GM20000 (cell line): ENCODE results near the gene RASA2.
"Not testable (repeated sequence)": the region's sequence is repeated elsewhere in the genome, so short reads cannot be mapped to it uniquely, and the experiment has no call there.

Experiments used
- DNase-seq: peaks from one replicate; pipeline ENCODE4 v3.0.0; 2012; ENCODE audit warnings: low spot score
- CTCF ChIP-seq: IDR thresholded peaks from 2 replicates; pipeline ENCODE4 v1.5.1; 2012; ENCODE audit warnings: mild to moderate bottlenecking, control low read depth; ENCODE audit errors: extremely low read depth, missing control alignments

The RASA2 gene

GRCh38 chr3:141526709-141527108 is 39.9 kb downstream of the RASA2 start:
- no peak for DNase-seq
- no peak for TF ChIP-seq CTCF

- DNase-seq = no peak
- TF ChIP-seq CTCF = no peak
These were observed 42.0 kb downstream of the RASA2 start for GRCh38 chr3:141528800-141529199.

- no peak for DNase-seq
- TF ChIP-seq CTCF = no peak
These were observed 42.4 kb downstream of the RASA2 start for GRCh38 chr3:141529256-141529655.

DNA sequence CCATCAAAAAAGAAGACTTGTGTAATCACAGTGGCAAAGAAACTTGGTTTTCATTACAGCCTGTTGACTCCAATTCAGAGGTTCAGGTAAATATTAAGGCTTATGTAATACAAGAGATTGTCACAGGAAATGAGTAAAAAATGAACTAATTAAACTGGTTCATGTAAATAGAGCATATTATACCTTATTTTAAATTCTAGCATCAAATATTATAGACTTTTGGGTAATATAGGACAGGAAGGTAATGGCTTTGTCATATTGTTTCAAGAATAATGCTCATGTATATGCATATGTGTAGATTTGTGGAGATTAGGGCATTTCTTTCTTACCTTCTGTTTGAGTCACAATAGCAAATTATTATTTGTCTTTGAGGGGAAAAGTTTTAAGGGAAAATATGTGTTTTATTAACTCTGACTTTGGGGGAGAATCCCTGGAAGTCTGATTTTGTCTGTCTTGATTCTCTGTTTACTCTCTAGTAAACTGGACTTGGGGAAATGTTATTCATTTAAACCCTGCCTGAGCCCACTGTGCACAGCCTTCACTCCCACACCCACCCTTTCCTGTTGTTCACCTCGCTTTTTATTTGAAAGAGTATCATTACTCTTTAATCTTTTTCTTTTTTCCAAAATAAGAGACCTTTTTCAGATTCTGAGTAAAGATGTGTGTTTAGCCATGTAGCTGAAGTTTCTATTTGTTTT is 43.0 kb downstream of the RASA2 start:
- no peak for DNase-seq
- TF ChIP-seq CTCF = no peak

DNA sequence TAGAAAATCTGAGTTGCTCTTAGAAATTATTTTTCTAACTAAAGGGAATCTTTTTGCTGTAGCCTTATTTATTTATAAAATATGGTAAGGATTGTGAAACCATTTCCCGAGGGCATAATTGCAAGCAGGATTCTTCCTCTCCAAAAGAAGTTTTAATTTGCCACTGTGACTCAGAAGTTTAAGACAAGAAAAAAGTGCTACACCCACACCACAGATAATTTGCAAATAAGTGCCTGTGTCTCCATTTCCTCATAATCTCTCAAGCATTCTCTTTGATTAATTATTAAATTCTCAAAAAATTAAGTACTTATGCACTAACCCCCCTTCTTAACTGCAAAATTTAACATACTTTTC is 43.6 kb downstream of the RASA2 start:
- no peak for DNase-seq
- TF ChIP-seq CTCF = no peak

GRCh38 chr3:141532609-141533008 is 45.8 kb downstream of the RASA2 start:
- no peak for TF ChIP-seq CTCF
- no peak for DNase-seq

GRCh38 chr3:141536017-141536416 is 49.2 kb downstream of the RASA2 start:
- DNase-seq = not testable (repeated sequence)

GRCh38 chr3:141537856-141538255 is 51.0 kb downstream of the RASA2 start:
- no peak for TF ChIP-seq CTCF
- no peak for DNase-seq
